SK-N-MC (cell line): ENCODE data around the gene LOC101059915.

Experiments
- EZH2 ChIP-seq: fragments of 200-600 bp; sonication (generic); IDR thresholded peaks from one replicate; pipeline ENCODE4 v1.6.1; 2017; ENCODE audit warnings: antibody characterized with exemption
- POLR2AphosphoS5 ChIP-seq: IDR thresholded peaks from 2 replicates; pipeline ENCODE4 v1.6.1; 2012; ENCODE audit warnings: mild to moderate bottlenecking, low read depth, low read length, borderline replicate concordance

GRCh38 chrX:71632923-71633657, 34.3 kb upstream of the LOC101059915 start:
- no peak for TF ChIP-seq EZH2
- TF ChIP-seq POLR2AphosphoS5: no peak
